SK-N-SH treated with all-trans-retinoic acid at 6 μM for 48 hours (cell line): ENCODE measurements around the gene MACIR.

ENCODE experiments used
- BACH2 ChIP-seq: fragments of 250-450 bp; sonication (Bioruptor Pico); IDR thresholded peaks from 2 replicates; pipeline ENCODE4 v1.9.0; 2021; ENCODE audit warnings: mild to moderate bottlenecking, borderline replicate concordance
- CSDC2 ChIP-seq: fragments of 250-450 bp; sonication (Bioruptor Pico); IDR thresholded peaks from 2 replicates; pipeline ENCODE4 v1.5.0; 2020; ENCODE audit warnings: mild to moderate bottlenecking, moderate library complexity
- ESRRG ChIP-seq: fragments of 250-450 bp; sonication (Bioruptor Pico); IDR thresholded peaks from 2 replicates; pipeline ENCODE4 v1.6.1; 2021; ENCODE audit warnings: mild to moderate bottlenecking
- GLIS3 ChIP-seq: fragments of 250-450 bp; sonication (Bioruptor Pico); IDR thresholded peaks from 2 replicates; pipeline ENCODE4 v1.5.0; 2020; ENCODE audit warnings: mild to moderate bottlenecking, moderate library complexity
- OSR1 ChIP-seq: fragments of 250-450 bp; sonication (Bioruptor Pico); IDR thresholded peaks from 2 replicates; pipeline ENCODE4 v1.8.0; 2022; ENCODE audit warnings: moderate library complexity, mild to moderate bottlenecking, inconsistent platforms
- PATZ1 ChIP-seq: fragments of 250-450 bp; sonication (Bioruptor Pico); IDR thresholded peaks from 2 replicates; pipeline ENCODE4 v1.8.0; 2020; ENCODE audit warnings: mild to moderate bottlenecking, moderate library complexity, borderline replicate concordance
- POU6F1 ChIP-seq: fragments of 250-450 bp; sonication (Bioruptor Pico); IDR thresholded peaks from 2 replicates; pipeline ENCODE4 v1.8.0; 2021; ENCODE audit warnings: low read depth, mild to moderate bottlenecking, moderate library complexity, borderline replicate concordance
- RARB ChIP-seq: fragments of 250-450 bp; sonication (Bioruptor Pico); IDR thresholded peaks from 2 replicates; pipeline ENCODE4 v1.8.0; 2021; ENCODE audit warnings: mild to moderate bottlenecking, moderate library complexity
- TCF4 ChIP-seq: fragments of 250-450 bp; sonication (Bioruptor Pico); IDR thresholded peaks from 2 replicates; pipeline ENCODE4 v1.8.0; 2021; ENCODE audit warnings: mild to moderate bottlenecking, moderate library complexity, borderline replicate concordance
- TOX ChIP-seq: fragments of 250-450 bp; sonication (Bioruptor Pico); IDR thresholded peaks from 2 replicates; pipeline ENCODE4 v1.8.0; 2021; ENCODE audit warnings: mild to moderate bottlenecking, moderate library complexity, borderline replicate concordance
- TSHZ2 ChIP-seq: fragments of 250-450 bp; sonication (Bioruptor Pico); IDR thresholded peaks from 2 replicates; pipeline ENCODE4 v1.5.0; 2020; ENCODE audit warnings: mild to moderate bottlenecking, moderate library complexity
- ZFP3 ChIP-seq: fragments of 250-450 bp; sonication (Bioruptor Pico); IDR thresholded peaks from 2 replicates; pipeline ENCODE4 v1.5.0; 2020; ENCODE audit warnings: mild to moderate bottlenecking, moderate library complexity
- ZFP30 ChIP-seq: fragments of 450-650 bp; formaldehyde crosslinking; IDR thresholded peaks from 2 replicates; pipeline ENCODE4 v1.5.0; 2022; ENCODE audit warnings: mild to moderate bottlenecking, moderate library complexity

GRCh38 chr5:103217101-103217500, 41.5 kb upstream of the MACIR start:
- TF ChIP-seq RARB (CRISPR knock-in tag) (no peak), PATZ1 (no peak), ESRRG (CRISPR knock-in tag) (no peak), TSHZ2 (no peak), ZFP3 (CRISPR knock-in tag) (no peak), TOX (CRISPR knock-in tag) (no peak), OSR1 (CRISPR knock-in tag) (no peak), CSDC2 (CRISPR knock-in tag) (no peak), GLIS3 (no peak), ZFP30 (CRISPR knock-in tag) (no peak), BACH2 (CRISPR knock-in tag) (no peak), TCF4 (no peak), POU6F1 (CRISPR knock-in tag) (no peak)
